HepG2 (cell line): ENCODE data around the gene IP6K3.

Source experiments
- ATAD3A ChIP-seq: sonication (generic); formaldehyde crosslinking; IDR thresholded peaks from 2 replicates; pipeline ENCODE4 v1.4.0; 2020; ENCODE audit warnings: missing genetic modification reagents
- HDAC1 ChIP-seq: sonication (generic); formaldehyde crosslinking; IDR thresholded peaks from 2 replicates; pipeline ENCODE4 v1.5.1; 2020; ENCODE audit warnings: mild to moderate bottlenecking, missing genetic modification reagents
- POLR2AphosphoS5 ChIP-seq: IDR thresholded peaks from 2 replicates; pipeline ENCODE4 v1.6.1; 2012; ENCODE audit warnings: low read depth, low read length
- RAD21 ChIP-seq: fragments of 450-650 bp; formaldehyde crosslinking; IDR thresholded peaks from 2 replicates; pipeline ENCODE4 v1.5.0; 2020; ENCODE audit warnings: mild to moderate bottlenecking
- TARDBP ChIP-seq: sonication (generic); formaldehyde crosslinking; IDR thresholded peaks from 2 replicates; pipeline ENCODE4 v1.8.0; 2022; ENCODE audit warnings: mild to moderate bottlenecking, missing genetic modification reagents
- UBTF ChIP-seq: sonication (generic); formaldehyde crosslinking; IDR thresholded peaks from 2 replicates; pipeline ENCODE4 v1.4.0; 2020; ENCODE audit warnings: mild to moderate bottlenecking, missing genetic modification reagents
- ZKSCAN8 ChIP-seq: IDR thresholded peaks from 2 replicates; pipeline ENCODE4 v1.6.1; 2016; ENCODE audit warnings: borderline replicate concordance, missing genetic modification reagents, missing compliant biosample characterization
- ZNF616 ChIP-seq: sonication (generic); formaldehyde crosslinking; IDR thresholded peaks from 2 replicates; pipeline ENCODE4 v1.5.0; 2020; ENCODE audit warnings: low read depth, mild to moderate bottlenecking, missing genetic modification reagents

DNA sequence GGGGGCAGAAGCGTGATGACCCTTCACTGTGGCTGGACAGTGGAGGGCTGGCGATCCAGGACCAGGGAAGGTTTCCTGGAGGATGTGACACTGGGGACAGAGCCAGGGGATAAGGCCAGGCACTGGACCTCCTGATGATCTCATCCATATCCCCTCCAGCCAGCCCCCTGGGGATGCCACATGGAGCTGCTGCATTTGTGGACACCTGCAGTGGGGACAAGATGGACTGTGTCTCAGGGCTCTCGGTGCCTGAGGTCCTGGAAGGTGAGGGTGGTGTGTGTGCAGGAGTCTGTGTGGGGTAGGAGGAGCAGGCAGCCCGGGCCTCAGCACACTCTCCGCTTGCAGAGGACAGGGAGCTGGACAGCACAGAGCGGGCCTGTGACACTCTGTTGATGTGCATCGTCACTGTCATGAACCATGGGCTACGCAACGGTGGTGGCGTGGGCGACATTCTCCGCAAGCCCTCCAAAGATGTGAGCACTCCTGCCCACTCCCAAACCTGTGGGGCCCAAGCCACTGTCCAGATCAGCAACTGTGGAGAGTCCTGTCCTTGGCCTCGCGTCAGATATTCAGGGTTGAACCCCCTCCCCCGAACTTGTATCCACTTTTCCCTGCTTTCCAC lies 55.1 kb downstream of the IP6K3 start:
- no peak for TF ChIP-seq TARDBP (CRISPR knock-in tag)
- TF ChIP-seq UBTF (CRISPR knock-in tag), result no peak
- TF ChIP-seq POLR2AphosphoS5, result no peak
- TF ChIP-seq ZNF616 (CRISPR knock-in tag), result no peak
- TF ChIP-seq RAD21 (CRISPR knock-in tag), result no peak
- TF ChIP-seq HDAC1 (CRISPR knock-in tag), result no peak
- TF ChIP-seq ATAD3A, result no peak
- no peak for TF ChIP-seq ZKSCAN8 (CRISPR knock-in tag)
